ENCODE results near the gene FAM107B. TPM values are rescaled to one million over a fixed set of nuclear protein-coding genes. Genes with fewer than 3 reads are reported as not detected.

Gene FAM107B
- total RNA-seq, 2 experiments from 2014 or later = 130 to 135 TPM

- H3K27ac Mint-ChIP-seq = no peak overlapping the region
- POLR2A ChIA-PET = no interaction called here
- no peak overlapping the region for H3K4me3 Mint-ChIP-seq
- no peak for DNase-seq
- H3K9me3 Mint-ChIP-seq (ENCODE audit: insufficient read depth) = no peaks in the 10 kb centered on the region
- peaks cover 2% of the 10 kb centered on the region for H3K27me3 Mint-ChIP-seq (ENCODE audit: low read depth)
- H3K4me1 Mint-ChIP-seq (ENCODE audit: low read depth) = peaks cover 5% of the 10 kb centered on the region
- no peaks in the 10 kb centered on the region for H3K36me3 Mint-ChIP-seq (ENCODE audit: low read depth)
- CTCF ChIA-PET = interaction anchor here (1.2 kb wide), 2 partner anchors 11 to 14 kb away, joined by 3 read pairs; no protein-coding TSS in a partner anchor
- no peak for ATAC-seq
These were observed 148.8 kb downstream of the FAM107B start for GRCh38 chr10:14625765-14626525.

GRCh38 chr10:14625192-14625631, 149.5 kb downstream of the FAM107B start:
- Mint-ChIP-seq H3K36me3 (ENCODE audit: low read depth) (no peaks in the 10 kb centered on the region), H3K4me1 (ENCODE audit: low read depth) (peaks cover 5% of the 10 kb centered on the region), H3K27me3 (ENCODE audit: low read depth) (peaks cover 2% of the 10 kb centered on the region), H3K9me3 (ENCODE audit: insufficient read depth) (no peaks in the 10 kb centered on the region), H3K27ac (no peak overlapping the region), H3K4me3 (no peak overlapping the region)
- ChIA-PET CTCF (interaction anchor here (1.2 kb wide), 1 partner anchor 10 kb away, joined by 3 read pairs; no protein-coding TSS in a partner anchor), POLR2A (no interaction called here)
- ATAC-seq (no peak), DNase-seq (no peak)

GRCh38 chr10:14624600-14624999, 150.1 kb downstream of the FAM107B start:
- no peaks in the 10 kb centered on the region for H3K4me1 Mint-ChIP-seq (ENCODE audit: low read depth)
- H3K27me3 Mint-ChIP-seq (ENCODE audit: low read depth) = peaks cover 2% of the 10 kb centered on the region
- DNase-seq (no peak), ATAC-seq (no peak)
- ChIA-PET CTCF (interaction anchor here (1.6 kb wide), 1 partner anchor 9 kb away, joined by 4 read pairs; no protein-coding TSS in a partner anchor), POLR2A (interaction anchor here (0.8 kb wide), 1 partner anchor 105 kb away, joined by 3 read pairs; no protein-coding TSS in a partner anchor)
- no peaks in the 10 kb centered on the region for H3K9me3 Mint-ChIP-seq (ENCODE audit: insufficient read depth)
- no peak overlapping the region for H3K4me3 Mint-ChIP-seq
- no peaks in the 10 kb centered on the region for H3K36me3 Mint-ChIP-seq (ENCODE audit: low read depth)
- no peak overlapping the region for H3K27ac Mint-ChIP-seq

- Mint-ChIP-seq H3K27me3 (ENCODE audit: low read depth) (peaks cover 2% of the 10 kb centered on the region), H3K9me3 (ENCODE audit: insufficient read depth) (no peaks in the 10 kb centered on the region), H3K4me1 (ENCODE audit: low read depth) (no peaks in the 10 kb centered on the region), H3K27ac (no peak overlapping the region), H3K36me3 (ENCODE audit: low read depth) (no peaks in the 10 kb centered on the region), H3K4me3 (no peak overlapping the region)
- DNase-seq (no peak), ATAC-seq (no peak)
- ChIA-PET CTCF (interaction anchor here (1.4 to 1.6 kb wide), 2 partner anchors 8 to 9 kb away, joined by 3 to 4 read pairs; no protein-coding TSS in a partner anchor), POLR2A (interaction anchor here (0.8 kb wide), 1 partner anchor 106 kb away, joined by 3 read pairs; no protein-coding TSS in a partner anchor)
These were observed 150.8 kb downstream of the FAM107B start for GRCh38 chr10:14623931-14624330.

GRCh38 chr10:14621037-14621436, 153.7 kb downstream of the FAM107B start:
- no peaks in the 10 kb centered on the region for H3K27me3 Mint-ChIP-seq (ENCODE audit: low read depth)
- H3K9me3 Mint-ChIP-seq (ENCODE audit: insufficient read depth) = no peaks in the 10 kb centered on the region
- ATAC-seq = no peak
- peaks cover 21% of the 10 kb centered on the region for H3K4me1 Mint-ChIP-seq (ENCODE audit: low read depth)
- CTCF ChIA-PET = no interaction called here
- no peak overlapping the region for H3K27ac Mint-ChIP-seq
- POLR2A ChIA-PET = no interaction called here
- no peak for DNase-seq
- no peaks in the 10 kb centered on the region for H3K36me3 Mint-ChIP-seq (ENCODE audit: low read depth)
- H3K4me3 Mint-ChIP-seq = no peak overlapping the region

GRCh38 chr10:14618674-14619073, 156.0 kb downstream of the FAM107B start:
- Mint-ChIP-seq H3K27ac (no peak overlapping the region), H3K27me3 (ENCODE audit: low read depth) (no peaks in the 10 kb centered on the region)
- CTCF ChIA-PET = interaction anchor here (0.6 kb wide), 1 partner anchor 8 kb away, joined by 3 read pairs; no protein-coding TSS in a partner anchor

GRCh38 chr10:14617852-14618251, 156.8 kb downstream of the FAM107B start:
- no peaks in the 10 kb centered on the region for H3K9me3 Mint-ChIP-seq (ENCODE audit: insufficient read depth)
- no peaks in the 10 kb centered on the region for H3K27me3 Mint-ChIP-seq (ENCODE audit: low read depth)
- no peaks in the 10 kb centered on the region for H3K36me3 Mint-ChIP-seq (ENCODE audit: low read depth)
- peaks cover 22% of the 10 kb centered on the region for H3K4me1 Mint-ChIP-seq (ENCODE audit: low read depth)
- DNase-seq (no peak), ATAC-seq (no peak)
- no peak overlapping the region for H3K27ac Mint-ChIP-seq
- ChIA-PET CTCF (interaction anchor here (0.9 to 1.4 kb wide), 2 partner anchors 11 to 13 kb away, joined by 3 to 4 read pairs; no protein-coding TSS in a partner anchor), POLR2A (no interaction called here)
- H3K4me3 Mint-ChIP-seq = no peak overlapping the region

More at GRCh38 chr10:14618674-14619073, 156.0 kb downstream of the FAM107B start:
- H3K36me3 Mint-ChIP-seq (ENCODE audit: low read depth) = no peaks in the 10 kb centered on the region
- no peak overlapping the region for H3K4me3 Mint-ChIP-seq
- ATAC-seq (no peak), DNase-seq (no peak)
- H3K4me1 Mint-ChIP-seq (ENCODE audit: low read depth) = peaks cover 22% of the 10 kb centered on the region
- POLR2A ChIA-PET = no interaction called here
- no peaks in the 10 kb centered on the region for H3K9me3 Mint-ChIP-seq (ENCODE audit: insufficient read depth)

GRCh38 chr10:14616955-14617730, 157.6 kb downstream of the FAM107B start:
- Mint-ChIP-seq H3K36me3 (ENCODE audit: low read depth) (no peaks in the 10 kb centered on the region), H3K4me1 (ENCODE audit: low read depth) (peaks cover 22% of the 10 kb centered on the region), H3K4me3 (peak overlapping the region; percentile 19), H3K27me3 (ENCODE audit: low read depth) (peaks cover 2% of the 10 kb centered on the region), H3K9me3 (ENCODE audit: insufficient read depth) (no peaks in the 10 kb centered on the region), H3K27ac (peak overlapping the region; percentile 65)
- ChIA-PET POLR2A (no interaction called here), CTCF (interaction anchor here (0.9 to 1.4 kb wide), 2 partner anchors 11 to 12 kb away, joined by 3 to 4 read pairs; no protein-coding TSS in a partner anchor)
- ATAC-seq = no peak
- DNase-seq = no peak

GRCh38 chr10:14616465-14616864, 158.2 kb downstream of the FAM107B start:
- Mint-ChIP-seq H3K36me3 (ENCODE audit: low read depth) (no peaks in the 10 kb centered on the region), H3K9me3 (ENCODE audit: insufficient read depth) (no peaks in the 10 kb centered on the region), H3K4me3 (no peak overlapping the region), H3K27me3 (ENCODE audit: low read depth) (peaks cover 2% of the 10 kb centered on the region), H3K4me1 (ENCODE audit: low read depth) (peaks cover 22% of the 10 kb centered on the region), H3K27ac (no peak overlapping the region)
- no peak for ATAC-seq
- no peak for DNase-seq
- POLR2A ChIA-PET = no interaction called here
- CTCF ChIA-PET = interaction anchor here (1.3 to 1.4 kb wide), 2 partner anchors 7 to 10 kb away, joined by 4 read pairs; no protein-coding TSS in a partner anchor

- POLR2A ChIA-PET = interaction anchor here (0.8 to 1.1 kb wide), 2 partner anchors 8 to 225 kb away, joined by 4 read pairs; partner anchors contain the start of genes CDNF, HSPA14 and MSANTD7
- CTCF ChIA-PET = interaction anchor here (1.1 kb wide), 1 partner anchor 67 kb away, joined by 3 read pairs; no protein-coding TSS in a partner anchor
These were observed 161.1 kb downstream of the FAM107B start for GRCh38 chr10:14613588-14613920.

GRCh38 chr10:14612873-14613587, 161.7 kb downstream of the FAM107B start:
- H3K27me3 Mint-ChIP-seq (ENCODE audit: low read depth) = peaks cover 2% of the 10 kb centered on the region
- no peak overlapping the region for H3K4me3 Mint-ChIP-seq
- H3K9me3 Mint-ChIP-seq (ENCODE audit: insufficient read depth) = no peaks in the 10 kb centered on the region
- ChIA-PET CTCF (interaction anchor here (1.1 to 1.4 kb wide), 2 partner anchors 14 to 67 kb away, joined by 3 read pairs; no protein-coding TSS in a partner anchor), POLR2A (interaction anchor here (0.8 kb wide), 1 partner anchor 225 kb away, joined by 4 read pairs; the partner anchor contains the start of genes CDNF, HSPA14 and MSANTD7)
- ATAC-seq = no peak
- no peak overlapping the region for H3K27ac Mint-ChIP-seq
- H3K36me3 Mint-ChIP-seq (ENCODE audit: low read depth) = no peaks in the 10 kb centered on the region
- peaks cover 23% of the 10 kb centered on the region for H3K4me1 Mint-ChIP-seq (ENCODE audit: low read depth)
- no peak for DNase-seq

More at GRCh38 chr10:14613588-14613920, 161.1 kb downstream of the FAM107B start:
- Mint-ChIP-seq H3K4me1 (ENCODE audit: low read depth) (peaks cover 23% of the 10 kb centered on the region), H3K27ac (no peak overlapping the region), H3K9me3 (ENCODE audit: insufficient read depth) (no peaks in the 10 kb centered on the region), H3K36me3 (ENCODE audit: low read depth) (no peaks in the 10 kb centered on the region), H3K4me3 (no peak overlapping the region), H3K27me3 (ENCODE audit: low read depth) (peaks cover 2% of the 10 kb centered on the region)
- no peak for DNase-seq
- ATAC-seq = no peak
